Astrocyte (in vitro differentiated cells and primary cell): ENCODE measurements around the gene SAC3D1. TPM values are rescaled to one million over a fixed set of nuclear protein-coding genes. Genes with fewer than 3 reads are reported as not detected.

Source experiments
- DNase-seq: peaks from one replicate; pipeline ENCODE4 v3.0.0-alpha.2; 2010; ENCODE audit warnings: low read depth
- FAIRE-seq: peaks from 2 replicates; lab custom pipeline; 2011; peaks lifted over from hg19 to GRCh38; lab: Jason Lieb, UNC
- H2AFZ ChIP-seq: 2 replicates; pipeline ENCODE4 v1.6.0; 2012; ENCODE audit warnings: low read depth, low read length, inconsistent platforms
- H3K27ac ChIP-seq: 2 replicates; pipeline ENCODE4 v1.5.1; 2011; ENCODE audit warnings: low read depth, low read length, inconsistent platforms
- H3K27me3 ChIP-seq: 2 replicates; pipeline ENCODE4 v1.6.0; 2011; ENCODE audit warnings: low read length, inconsistent platforms; ENCODE audit not compliant: insufficient read depth
- H3K36me3 ChIP-seq: 2 replicates; pipeline ENCODE4 v1.5.1; 2011; ENCODE audit warnings: low read length, inconsistent platforms; ENCODE audit not compliant: insufficient read depth
- H3K4me1 ChIP-seq: 2 replicates; pipeline ENCODE4 v1.5.1; 2011; ENCODE audit warnings: low read length, inconsistent platforms; ENCODE audit not compliant: insufficient read depth
- H3K4me2 ChIP-seq: 2 replicates; pipeline ENCODE4 v1.6.0; 2012; ENCODE audit warnings: low read length, inconsistent platforms
- H3K4me3 ChIP-seq: 2 replicates; pipeline ENCODE4 v1.5.1; 2011; ENCODE audit warnings: low read depth, mild to moderate bottlenecking, low read length, inconsistent platforms; ENCODE audit not compliant: insufficient read depth
- H3K79me2 ChIP-seq: 2 replicates; pipeline ENCODE4 v1.6.0; 2012; ENCODE audit warnings: mild to moderate bottlenecking, low read length, inconsistent platforms; ENCODE audit not compliant: insufficient read depth
- H3K9ac ChIP-seq: 2 replicates; pipeline ENCODE4 v1.6.0; 2012; ENCODE audit warnings: mild to moderate bottlenecking, low read length, inconsistent platforms
- H3K9me3 ChIP-seq: 2 replicates; pipeline ENCODE4 v1.5.1; 2012; ENCODE audit warnings: low read depth, mild to moderate bottlenecking, low read length, inconsistent platforms; ENCODE audit not compliant: insufficient read depth
- H4K20me1 ChIP-seq: 2 replicates; pipeline ENCODE4 v1.6.0; 2012; ENCODE audit warnings: low read length, inconsistent platforms; ENCODE audit not compliant: insufficient read depth
- H3K27ac Mint-ChIP-seq: one replicate; pipeline ENCODE4 v1.8.0; 2021; ENCODE audit warnings: mild to moderate bottlenecking, mixed read lengths; ENCODE audit not compliant: unreplicated experiment
- H3K27me3 Mint-ChIP-seq: one replicate; pipeline ENCODE4 v1.8.0; 2021; ENCODE audit warnings: low read depth, mixed read lengths; ENCODE audit not compliant: unreplicated experiment
- H3K36me3 Mint-ChIP-seq: one replicate; pipeline ENCODE4 v1.8.0; 2021; ENCODE audit warnings: low read depth, mixed read lengths; ENCODE audit not compliant: unreplicated experiment
- H3K4me1 Mint-ChIP-seq: one replicate; pipeline ENCODE4 v1.8.0; 2021; ENCODE audit warnings: low read depth, mixed read lengths; ENCODE audit not compliant: unreplicated experiment
- H3K4me3 Mint-ChIP-seq: one replicate; pipeline ENCODE4 v1.8.0; 2021; ENCODE audit warnings: mild to moderate bottlenecking, moderate library complexity, mixed read lengths; ENCODE audit not compliant: unreplicated experiment
- H3K9me3 Mint-ChIP-seq: one replicate; pipeline ENCODE4 v1.8.0; 2021; ENCODE audit warnings: mild to moderate bottlenecking, mixed read lengths; ENCODE audit not compliant: unreplicated experiment
- EZH2 ChIP-seq: IDR thresholded peaks from 2 replicates; pipeline ENCODE4 v1.6.1; 2012; ENCODE audit warnings: mild to moderate bottlenecking, low read length, inconsistent platforms; ENCODE audit not compliant: insufficient read depth
- total RNA-seq: library from RNA; stranded (reverse); gene quantifications from 2 replicates; pipeline ENCODE4 v1.2.1, GENCODE V29; 2021
- TF ChIP-seq, protein P1 (sequence below): IDR thresholded peaks from 2 replicates; pipeline ENCODE4 v1.5.1; 2011; ENCODE audit warnings: low read depth, mild to moderate bottlenecking, inconsistent platforms, low read length, moderate library complexity; ENCODE audit not compliant: insufficient read depth

Gene SAC3D1
- total RNA-seq, 1 donor from 2014 or later, result 14.6 TPM

DNA sequence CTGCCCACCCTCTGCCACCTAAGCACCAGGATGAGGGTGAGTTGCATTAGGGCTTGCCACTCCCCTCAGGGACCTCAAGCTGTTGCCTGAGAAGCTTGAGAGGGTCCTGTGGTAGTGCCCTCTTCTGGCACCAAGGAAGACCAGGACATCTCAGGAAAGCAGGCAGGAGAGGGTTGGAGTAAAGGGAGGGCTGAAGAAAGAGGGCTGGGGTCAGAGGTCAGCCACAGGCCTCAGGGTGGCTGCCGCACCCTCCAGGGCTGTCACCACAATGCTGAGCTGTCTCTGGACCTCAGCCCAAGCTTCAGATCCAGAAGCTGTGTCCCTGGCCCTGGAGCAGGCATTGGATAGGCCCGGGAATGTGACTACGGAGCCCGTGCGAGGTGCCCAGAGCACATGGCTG, 4.1 kb downstream of the SAC3D1 start:
- Histone ChIP-seq H3K27me3 (no peaks in the 10 kb centered on the region), H2AFZ (no peak overlapping the region), H4K20me1 (peaks cover 16% of the 10 kb centered on the region), H3K4me3 (no peak overlapping the region), H3K4me2 (no peak overlapping the region), H3K79me2 (peaks cover 12% of the 10 kb centered on the region), H3K9ac (no peak overlapping the region), H3K9me3 (no peaks in the 10 kb centered on the region), H3K27ac (no peak overlapping the region), H3K36me3 (no peaks in the 10 kb centered on the region), H3K4me1 (peaks cover 3% of the 10 kb centered on the region)
- Mint-ChIP-seq H3K9me3 (no peaks in the 10 kb centered on the region), H3K27me3 (peaks cover 2% of the 10 kb centered on the region), H3K27ac (no peak overlapping the region), H3K36me3 (peaks cover 13% of the 10 kb centered on the region), H3K4me1 (peaks cover 4% of the 10 kb centered on the region), H3K4me3 (no peak overlapping the region)
- no peak for TF ChIP-seq EZH2
- TF ChIP-seq, protein P1, sequence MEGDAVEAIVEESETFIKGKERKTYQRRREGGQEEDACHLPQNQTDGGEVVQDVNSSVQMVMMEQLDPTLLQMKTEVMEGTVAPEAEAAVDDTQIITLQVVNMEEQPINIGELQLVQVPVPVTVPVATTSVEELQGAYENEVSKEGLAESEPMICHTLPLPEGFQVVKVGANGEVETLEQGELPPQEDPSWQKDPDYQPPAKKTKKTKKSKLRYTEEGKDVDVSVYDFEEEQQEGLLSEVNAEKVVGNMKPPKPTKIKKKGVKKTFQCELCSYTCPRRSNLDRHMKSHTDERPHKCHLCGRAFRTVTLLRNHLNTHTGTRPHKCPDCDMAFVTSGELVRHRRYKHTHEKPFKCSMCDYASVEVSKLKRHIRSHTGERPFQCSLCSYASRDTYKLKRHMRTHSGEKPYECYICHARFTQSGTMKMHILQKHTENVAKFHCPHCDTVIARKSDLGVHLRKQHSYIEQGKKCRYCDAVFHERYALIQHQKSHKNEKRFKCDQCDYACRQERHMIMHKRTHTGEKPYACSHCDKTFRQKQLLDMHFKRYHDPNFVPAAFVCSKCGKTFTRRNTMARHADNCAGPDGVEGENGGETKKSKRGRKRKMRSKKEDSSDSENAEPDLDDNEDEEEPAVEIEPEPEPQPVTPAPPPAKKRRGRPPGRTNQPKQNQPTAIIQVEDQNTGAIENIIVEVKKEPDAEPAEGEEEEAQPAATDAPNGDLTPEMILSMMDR, result no peak
- DNase-seq (no peak), FAIRE-seq (no peak)

DNA sequence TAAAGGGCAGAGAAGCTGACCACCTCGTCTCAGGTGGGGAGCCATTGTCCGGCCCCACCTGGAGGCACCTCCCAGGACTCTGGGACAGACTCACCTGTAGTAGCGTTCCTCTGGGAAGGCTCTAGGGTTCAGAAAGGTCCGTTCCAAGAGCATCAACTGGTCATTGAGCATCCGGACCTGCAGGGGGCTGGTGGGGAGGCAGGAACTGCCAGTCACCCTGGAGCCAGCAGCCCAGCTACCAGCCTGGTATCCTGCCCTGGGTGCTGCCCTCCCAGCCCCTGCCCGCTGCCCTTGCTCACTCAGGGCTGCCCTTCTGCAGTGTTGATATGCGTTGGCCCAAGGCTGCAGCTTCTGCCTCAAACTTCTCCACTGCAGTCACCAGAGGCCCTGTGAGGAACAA, 4.7 kb downstream of the SAC3D1 start:
- Histone ChIP-seq H3K36me3 (no peaks in the 10 kb centered on the region), H3K27me3 (no peaks in the 10 kb centered on the region), H3K9me3 (no peaks in the 10 kb centered on the region), H3K27ac (no peak overlapping the region), H3K4me3 (no peak overlapping the region), H3K9ac (no peak overlapping the region), H3K4me1 (no peaks in the 10 kb centered on the region), H2AFZ (no peak overlapping the region), H3K79me2 (peaks cover 12% of the 10 kb centered on the region), H3K4me2 (no peak overlapping the region), H4K20me1 (peaks cover 16% of the 10 kb centered on the region)
- DNase-seq (no peak), FAIRE-seq (no peak)
- no peak overlapping the region for H3K27ac Mint-ChIP-seq
- H3K4me1 Mint-ChIP-seq, result peaks cover 2% of the 10 kb centered on the region
- no peaks in the 10 kb centered on the region for H3K9me3 Mint-ChIP-seq
- no peak for TF ChIP-seq EZH2
- TF ChIP-seq, protein P1, result no peak
- no peak overlapping the region for H3K4me3 Mint-ChIP-seq
- H3K27me3 Mint-ChIP-seq, result peaks cover 2% of the 10 kb centered on the region
- H3K36me3 Mint-ChIP-seq, result peaks cover 13% of the 10 kb centered on the region

- H3K4me2 ChIP-seq, result peak overlapping the region; percentile 74
- no peak for DNase-seq
- Mint-ChIP-seq H3K27ac (no peak overlapping the region), H3K36me3 (peaks cover 13% of the 10 kb centered on the region), H3K27me3 (peaks cover 13% of the 10 kb centered on the region), H3K4me1 (peaks cover 2% of the 10 kb centered on the region), H3K9me3 (no peaks in the 10 kb centered on the region), H3K4me3 (no peak overlapping the region)
- H4K20me1 ChIP-seq, result peaks cover 16% of the 10 kb centered on the region
- H3K36me3 ChIP-seq, result no peaks in the 10 kb centered on the region
- H3K4me1 ChIP-seq, result no peaks in the 10 kb centered on the region
- FAIRE-seq, result no peak
- peak overlapping the region; percentile 46 for H3K9ac ChIP-seq
- no peaks in the 10 kb centered on the region for H3K9me3 ChIP-seq
- peaks cover 2% of the 10 kb centered on the region for H3K79me2 ChIP-seq
- no peak overlapping the region for H3K27ac ChIP-seq
- TF ChIP-seq, protein P1, result no peak
- TF ChIP-seq EZH2, result no peak
- H3K27me3 ChIP-seq, result no peaks in the 10 kb centered on the region
- peak overlapping the region; percentile 44 for H3K4me3 ChIP-seq
- H2AFZ ChIP-seq, result peak overlapping the region; percentile 52
These were observed 6.8 kb downstream of the SAC3D1 start for GRCh38 chr11:65047581-65048422.
